ENCODE measurements around the gene SCGB1D1. TPM values are rescaled to one million over a fixed set of nuclear protein-coding genes. Genes with fewer than 3 reads are reported as not detected.
"Not testable (repeated sequence)": the region's sequence is repeated elsewhere in the genome, so short reads cannot be mapped to it uniquely, and the experiment has no call there.

SCGB1D1 gene
- total and polyA plus RNA-seq, 3 experiments from 2014 or later: not detected

DNA sequence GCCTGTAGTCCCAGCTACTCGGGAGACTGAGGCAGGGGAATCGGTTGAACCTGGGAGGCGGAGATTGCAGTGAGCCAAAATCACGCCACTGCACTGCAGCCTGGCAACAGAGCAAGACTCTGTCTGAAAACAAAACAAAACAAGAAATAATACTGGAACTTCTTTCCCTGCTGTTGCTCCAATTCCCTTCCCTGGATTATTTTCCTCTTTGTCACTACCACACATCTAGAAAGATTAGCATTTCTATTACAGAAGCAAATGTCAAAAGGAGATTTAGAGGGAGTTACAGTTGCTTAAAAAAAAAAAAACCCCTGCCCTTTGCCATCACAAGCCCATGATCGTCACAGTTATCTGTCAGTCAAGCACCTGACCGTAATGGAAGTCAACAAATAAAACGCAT, 17.7 kb upstream of the SCGB1D1 start:
- Histone ChIP-seq H3K4me1 (ENCODE audit: insufficient read depth, low read length) (peaks cover 4% of the 10 kb centered on the region), H3K36me3 (ENCODE audit: insufficient read depth, low read length) (no peaks in the 10 kb centered on the region), H3K4me3 (ENCODE audit: low read length) (no peak overlapping the region), H3K27me3 (ENCODE audit: insufficient read depth, low read length, poor library complexity, severe bottlenecking) (peaks cover 6% of the 10 kb centered on the region), H3K27ac (ENCODE audit: low read depth, low read length) (no peak overlapping the region), H3K9me3 (ENCODE audit: low read length) (no peaks in the 10 kb centered on the region)
- no peak overlapping the region for H3K4me3 Mint-ChIP-seq
- no peak overlapping the region for H3K27ac Mint-ChIP-seq
- DNase-seq: no peak
- ChIA-PET CTCF (interaction anchor here (0.9 to 2.2 kb wide), 7 partner anchors 12 to 223 kb away, joined by 3 to 5 read pairs (median 3); no protein-coding TSS in a partner anchor), POLR2A (no interaction called here)
- peaks cover 4 to 6% (median 5%) of the 10 kb centered on the region in 3 donors for H3K4me1 Mint-ChIP-seq
- no peaks in the 10 kb centered on the region for H3K36me3 Mint-ChIP-seq
- H3K9me3 Mint-ChIP-seq: no peaks in the 10 kb centered on the region
- H3K27me3 Mint-ChIP-seq: peaks cover 20 to 64% of the 10 kb centered on the region in 2 donors

- ChIA-PET CTCF (no interaction called here), POLR2A (no interaction called here)
- peaks cover 14 to 35% of the 10 kb centered on the region in 2 donors for H3K27me3 Mint-ChIP-seq
- no peaks in the 10 kb centered on the region for H3K9me3 ChIP-seq (ENCODE audit: low read length)
- no peaks in the 10 kb centered on the region for H3K9me3 Mint-ChIP-seq
- H3K4me3 ChIP-seq (ENCODE audit: low read length): no peak overlapping the region
- H3K4me1 Mint-ChIP-seq: no peaks in the 10 kb centered on the region
- H3K27ac ChIP-seq (ENCODE audit: low read depth, low read length): no peak overlapping the region
- DNase-seq: no peak
- no peaks in the 10 kb centered on the region for H3K36me3 Mint-ChIP-seq
- peaks cover 1% of the 10 kb centered on the region for H3K27me3 ChIP-seq (ENCODE audit: insufficient read depth, low read length, poor library complexity, severe bottlenecking)
- H3K4me3 Mint-ChIP-seq: no peak overlapping the region
- no peaks in the 10 kb centered on the region for H3K36me3 ChIP-seq (ENCODE audit: insufficient read depth, low read length)
- H3K27ac Mint-ChIP-seq: no peak overlapping the region
- H3K4me1 ChIP-seq (ENCODE audit: insufficient read depth, low read length): no peaks in the 10 kb centered on the region
These were observed 13.2 kb upstream of the SCGB1D1 start for GRCh38 chr11:62176766-62177165.

DNA sequence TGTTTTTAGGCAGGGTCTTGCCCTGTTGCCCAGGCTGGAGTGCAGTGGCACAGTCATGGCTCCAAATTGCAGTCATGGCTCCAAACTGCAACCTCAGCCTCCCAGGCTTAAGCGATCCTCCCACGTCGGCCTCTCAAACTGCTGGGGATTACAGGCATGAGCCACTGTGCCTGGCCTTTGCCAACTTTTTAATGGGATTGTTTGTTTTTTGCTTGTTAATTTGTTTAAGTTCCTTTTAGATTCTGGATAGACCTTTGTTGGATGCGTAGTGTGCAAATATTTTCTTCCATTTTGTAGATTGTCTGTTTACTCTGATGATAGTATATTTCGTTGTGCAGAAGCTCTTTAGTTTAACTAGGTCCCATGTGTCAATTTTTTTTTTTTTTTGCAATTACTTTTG, 10.0 kb upstream of the SCGB1D1 start:
- Histone ChIP-seq H3K9me3 (ENCODE audit: low read length) (no peaks in the 10 kb centered on the region), H3K36me3 (ENCODE audit: insufficient read depth, low read length) (no peaks in the 10 kb centered on the region), H3K27ac (ENCODE audit: low read depth, low read length) (no peak overlapping the region), H3K27me3 (ENCODE audit: insufficient read depth, low read length, poor library complexity, severe bottlenecking) (no peaks in the 10 kb centered on the region), H3K4me3 (ENCODE audit: low read length) (no peak overlapping the region), H3K4me1 (ENCODE audit: insufficient read depth, low read length) (no peaks in the 10 kb centered on the region)
- H3K4me1 Mint-ChIP-seq: no peaks in the 10 kb centered on the region
- DNase-seq: no peak
- ChIA-PET POLR2A (no interaction called here), CTCF (no interaction called here)
- H3K9me3 Mint-ChIP-seq: peaks cover 0 to under 1% (median 0%) of the 10 kb centered on the region in 5 donors
- peaks cover 9 to 29% of the 10 kb centered on the region in 2 donors for H3K27me3 Mint-ChIP-seq
- H3K36me3 Mint-ChIP-seq: peaks cover 0 to 1% (median 0%) of the 10 kb centered on the region in 3 donors
- no peak overlapping the region for H3K27ac Mint-ChIP-seq
- H3K4me3 Mint-ChIP-seq: no peak overlapping the region

DNA sequence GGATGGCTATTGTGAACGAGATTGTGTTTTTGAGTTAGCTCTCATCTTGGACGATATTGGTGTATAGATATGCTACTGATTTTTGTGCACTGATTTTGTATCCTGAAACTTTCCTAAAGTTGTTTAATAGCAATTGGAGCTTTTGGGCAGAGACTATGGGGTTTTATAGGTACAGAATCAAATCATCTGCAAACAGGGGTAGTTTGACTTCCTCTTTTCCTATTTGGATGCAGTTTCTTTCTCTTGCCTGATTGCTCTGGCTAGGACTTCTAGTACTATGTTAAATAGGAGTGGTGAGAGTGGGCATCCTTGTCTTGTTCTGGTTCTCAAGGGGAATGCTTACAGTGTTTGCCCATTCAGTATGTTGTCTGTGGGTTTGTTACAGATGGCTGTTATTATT, 8.9 kb upstream of the SCGB1D1 start:
- Histone ChIP-seq H3K9me3 (ENCODE audit: low read length) (no peaks in the 10 kb centered on the region), H3K4me3 (ENCODE audit: low read length) (no peak overlapping the region), H3K36me3 (ENCODE audit: insufficient read depth, low read length) (no peaks in the 10 kb centered on the region), H3K27me3 (ENCODE audit: insufficient read depth, low read length, poor library complexity, severe bottlenecking) (no peaks in the 10 kb centered on the region), H3K4me1 (ENCODE audit: insufficient read depth, low read length) (no peaks in the 10 kb centered on the region), H3K27ac (ENCODE audit: low read depth, low read length) (no peak overlapping the region)
- peaks cover 0 to 2% (median 0%) of the 10 kb centered on the region in 3 donors for H3K36me3 Mint-ChIP-seq
- ChIA-PET CTCF (no interaction called here), POLR2A (no interaction called here)
- H3K9me3 Mint-ChIP-seq: peaks cover 0 to 2% (median 0%) of the 10 kb centered on the region in 5 donors
- H3K27ac Mint-ChIP-seq: no peak overlapping the region
- H3K4me1 Mint-ChIP-seq: no peaks in the 10 kb centered on the region
- H3K4me3 Mint-ChIP-seq: no peak overlapping the region
- peaks cover 16 to 33% of the 10 kb centered on the region in 2 donors for H3K27me3 Mint-ChIP-seq
- no peak for DNase-seq

DNA sequence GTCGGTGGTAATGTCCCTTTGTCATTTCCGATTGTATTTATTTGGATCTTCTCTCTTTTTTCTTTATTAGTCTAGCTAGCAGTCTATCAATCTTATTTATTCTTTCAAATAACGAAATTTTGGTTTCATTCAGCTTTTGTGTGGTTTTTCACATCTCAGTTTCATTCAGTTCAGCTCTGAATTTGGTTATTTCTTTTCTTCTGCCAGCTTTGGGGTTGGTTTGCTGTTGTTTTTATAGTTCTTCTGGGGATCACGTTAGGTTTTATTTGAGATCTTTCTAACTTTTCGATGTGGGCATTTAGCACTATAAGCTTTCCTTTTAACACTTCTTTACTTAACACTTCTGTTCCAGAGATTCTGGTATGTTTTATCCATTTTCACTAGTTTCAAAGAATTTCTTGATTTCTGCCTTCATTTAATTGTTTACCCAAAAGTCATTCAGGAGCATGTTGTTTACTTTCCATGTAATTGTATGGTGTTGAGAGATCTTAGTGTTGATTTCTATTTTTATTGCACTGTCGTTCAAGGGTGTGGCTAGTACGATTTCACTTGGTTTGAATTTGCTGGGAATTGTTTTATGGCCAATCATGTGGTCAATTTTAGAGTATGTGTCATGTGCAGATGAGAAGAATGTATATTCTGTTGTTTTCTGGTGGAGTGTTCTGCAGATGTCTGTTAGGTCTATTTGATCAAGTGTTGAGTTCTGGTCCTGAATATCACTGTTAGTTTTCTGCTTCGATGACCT, 7.7 kb upstream of the SCGB1D1 start:
- Mint-ChIP-seq H3K36me3 (peaks cover 0 to 2% (median 0%) of the 10 kb centered on the region in 3 donors), H3K27ac (no peak overlapping the region), H3K9me3 (peaks cover 0 to 2% (median 0%) of the 10 kb centered on the region in 5 donors), H3K27me3 (peaks cover 17 to 31% of the 10 kb centered on the region in 2 donors), H3K4me3 (no peak overlapping the region), H3K4me1 (no peaks in the 10 kb centered on the region)
- CTCF ChIA-PET: no interaction called here
- H3K4me3 ChIP-seq (ENCODE audit: low read length): no peak overlapping the region
- H3K9me3 ChIP-seq (ENCODE audit: low read length): no peaks in the 10 kb centered on the region
- POLR2A ChIA-PET: no interaction called here
- H3K36me3 ChIP-seq (ENCODE audit: insufficient read depth, low read length): no peaks in the 10 kb centered on the region
- H3K4me1 ChIP-seq (ENCODE audit: insufficient read depth, low read length): no peaks in the 10 kb centered on the region
- DNase-seq: no peak
- H3K27me3 ChIP-seq (ENCODE audit: insufficient read depth, low read length, poor library complexity, severe bottlenecking): no peaks in the 10 kb centered on the region
- H3K27ac ChIP-seq (ENCODE audit: low read depth, low read length): no peak overlapping the region

GRCh38 chr11:62186195-62186594, 3.8 kb upstream of the SCGB1D1 start:
- peaks cover 0 to 2% (median 0%) of the 10 kb centered on the region in 3 donors for H3K36me3 Mint-ChIP-seq
- DNase-seq: no peak
- no peak overlapping the region for H3K4me3 ChIP-seq (ENCODE audit: low read length)
- no peaks in the 10 kb centered on the region for H3K36me3 ChIP-seq (ENCODE audit: insufficient read depth, low read length)
- peaks cover 0 to 2% (median 0%) of the 10 kb centered on the region in 5 donors for H3K9me3 Mint-ChIP-seq
- peaks cover 22 to 61% of the 10 kb centered on the region in 2 donors for H3K27me3 Mint-ChIP-seq
- H3K4me1 ChIP-seq (ENCODE audit: insufficient read depth, low read length): no peaks in the 10 kb centered on the region
- H3K27ac Mint-ChIP-seq: no peak overlapping the region
- no peaks in the 10 kb centered on the region for H3K9me3 ChIP-seq (ENCODE audit: low read length)
- no peak overlapping the region for H3K27ac ChIP-seq (ENCODE audit: low read depth, low read length)
- ChIA-PET CTCF (no interaction called here), POLR2A (no interaction called here)
- H3K4me1 Mint-ChIP-seq: no peaks in the 10 kb centered on the region
- no peaks in the 10 kb centered on the region for H3K27me3 ChIP-seq (ENCODE audit: insufficient read depth, low read length, poor library complexity, severe bottlenecking)
- no peak overlapping the region for H3K4me3 Mint-ChIP-seq

GRCh38 chr11:62193952-62194351, 3.9 kb downstream of the SCGB1D1 start:
- no peak overlapping the region for H3K4me3 Mint-ChIP-seq
- H3K4me1 ChIP-seq (ENCODE audit: insufficient read depth, low read length): no peaks in the 10 kb centered on the region

DNA sequence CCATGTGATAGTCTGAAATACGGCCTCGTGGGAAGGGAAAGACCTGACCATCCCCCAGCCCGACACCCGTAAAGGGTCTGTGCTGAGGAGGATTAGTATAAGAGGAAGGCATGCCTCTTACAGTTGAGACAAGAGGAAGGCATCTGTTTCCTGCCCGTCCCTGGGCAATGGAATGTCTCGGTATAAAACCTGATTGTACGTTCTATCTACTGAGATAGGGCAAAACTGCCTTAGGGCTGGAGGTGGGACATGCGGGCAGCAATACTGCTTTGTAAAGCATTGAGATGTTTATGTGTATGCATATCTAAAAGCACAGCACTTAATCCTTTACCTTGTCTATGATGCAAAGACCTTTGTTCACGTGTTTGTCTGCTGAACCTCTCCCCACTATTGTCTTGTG, 5.0 kb downstream of the SCGB1D1 start:
- DNase-seq; H3K27me3 ChIP-seq (ENCODE audit: insufficient read depth, low read length, poor library complexity, severe bottlenecking); H3K4me3 ChIP-seq (ENCODE audit: low read length); CTCF ChIA-PET; H3K9me3 Mint-ChIP-seq; H3K4me1 ChIP-seq (ENCODE audit: insufficient read depth, low read length); H3K4me3 Mint-ChIP-seq; H3K27ac ChIP-seq (ENCODE audit: low read depth, low read length); POLR2A ChIA-PET; H3K36me3 ChIP-seq (ENCODE audit: insufficient read depth, low read length); H3K4me1 Mint-ChIP-seq; H3K9me3 ChIP-seq (ENCODE audit: low read length); H3K27ac Mint-ChIP-seq; H3K36me3 Mint-ChIP-seq: not testable (repeated sequence)
- H3K27me3 Mint-ChIP-seq: peaks cover 36 to 78% of the 10 kb centered on the region in 2 donors

More at GRCh38 chr11:62193952-62194351, 3.9 kb downstream of the SCGB1D1 start:
- no peak overlapping the region for H3K27ac Mint-ChIP-seq
- no peaks in the 10 kb centered on the region for H3K9me3 ChIP-seq (ENCODE audit: low read length)
- DNase-seq: no peak
- no peaks in the 10 kb centered on the region for H3K4me1 Mint-ChIP-seq
- H3K4me3 ChIP-seq (ENCODE audit: low read length): no peak overlapping the region
- peaks cover 36 to 81% of the 10 kb centered on the region in 2 donors for H3K27me3 Mint-ChIP-seq
- H3K27ac ChIP-seq (ENCODE audit: low read depth, low read length): no peak overlapping the region
- no peaks in the 10 kb centered on the region for H3K9me3 Mint-ChIP-seq
- no peaks in the 10 kb centered on the region for H3K36me3 Mint-ChIP-seq
- H3K36me3 ChIP-seq (ENCODE audit: insufficient read depth, low read length): no peaks in the 10 kb centered on the region
- no peaks in the 10 kb centered on the region for H3K27me3 ChIP-seq (ENCODE audit: insufficient read depth, low read length, poor library complexity, severe bottlenecking)
- POLR2A ChIA-PET: no interaction called here
- CTCF ChIA-PET: no interaction called here
